HG02840 (cell line): ENCODE measurements around the gene ETV7.

Source experiments
- ATAC-seq: cut with Tn5 transposase; IDR thresholded peaks from one replicate; pipeline ENCODE4 v1.9.1; 2021; ENCODE audit warnings: mild to moderate bottlenecking, moderate library complexity, moderate number of reproducible peaks; ENCODE audit not compliant: unreplicated experiment, low FRiP score

The ETV7 gene

DNA sequence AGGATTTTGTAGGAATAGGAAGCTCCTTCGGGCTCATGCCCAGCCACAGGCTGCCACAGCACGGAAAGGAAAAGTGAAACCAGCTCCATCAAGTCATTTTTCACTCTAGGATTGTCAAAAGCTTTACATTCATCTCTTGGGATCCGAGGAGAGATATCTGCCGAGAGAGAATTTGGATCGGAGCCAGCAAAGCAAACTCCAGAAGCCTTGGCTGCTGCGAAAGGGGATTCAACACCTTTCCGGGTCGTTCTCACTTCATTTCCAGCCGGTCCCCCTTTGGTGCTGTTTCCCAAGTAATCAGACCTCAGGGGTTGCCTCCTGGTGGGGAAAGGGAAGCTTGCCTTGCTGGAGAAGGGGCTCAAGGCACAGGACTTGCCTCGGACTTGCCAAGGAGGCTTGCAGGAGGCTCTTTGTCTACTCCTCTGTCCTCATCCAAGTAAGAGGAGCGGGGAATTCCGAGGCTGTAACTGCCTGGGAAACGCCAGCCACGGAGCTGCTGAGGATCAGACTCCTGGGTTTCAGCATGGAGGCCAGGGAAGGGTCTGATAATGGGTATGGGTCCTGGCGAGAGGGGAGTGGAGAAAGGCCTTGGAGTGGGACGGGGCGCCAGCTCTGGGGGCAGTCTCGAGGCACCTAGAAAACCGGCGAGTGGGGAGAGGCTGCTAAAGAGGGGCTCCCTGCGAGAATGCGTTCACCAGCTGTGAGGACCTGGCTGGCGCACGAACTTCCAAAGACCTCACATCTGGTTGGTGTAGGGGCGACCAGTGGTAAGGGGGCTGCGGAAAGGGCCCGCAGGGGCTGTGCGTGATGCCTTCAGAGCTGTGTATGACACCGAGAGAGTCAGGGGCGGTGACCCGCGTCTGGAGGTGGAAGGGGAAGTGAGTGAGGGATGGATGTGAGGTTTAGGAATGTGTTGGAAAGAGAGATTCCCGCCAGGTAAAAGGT is 702 bp downstream of the ETV7 start:
- ATAC-seq: no peak

DNA sequence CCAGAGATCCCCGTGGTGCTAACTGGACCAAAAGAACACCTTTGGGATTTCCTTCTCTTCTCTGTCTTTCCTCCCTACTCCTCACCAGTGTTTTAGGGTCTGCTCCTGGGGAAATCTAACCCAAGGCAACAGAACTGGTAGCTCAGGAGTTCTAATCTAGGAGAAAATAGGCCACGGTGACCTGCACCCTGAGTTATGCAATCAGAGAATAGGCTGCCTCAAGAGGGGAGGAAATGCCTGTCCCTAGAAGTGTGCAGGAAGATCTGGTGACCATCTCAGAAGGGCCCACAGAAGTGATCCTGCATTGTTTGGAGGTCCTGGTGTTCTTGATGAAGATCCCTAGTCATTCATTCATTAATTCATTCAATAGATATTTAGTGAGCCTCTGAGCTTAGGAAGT is 3.4 kb downstream of the ETV7 start:
- ATAC-seq: no peak

GRCh38 chr6:36383606-36384005 is 3.9 kb downstream of the ETV7 start:
- ATAC-seq: no peak

GRCh38 chr6:36382976-36383375 is 4.5 kb downstream of the ETV7 start:
- no peak for ATAC-seq

- ATAC-seq: no peak
Observed at GRCh38 chr6:36381502-36382389, 5.7 kb downstream of the ETV7 start.

GRCh38 chr6:36380166-36380565 is 7.3 kb downstream of the ETV7 start:
- ATAC-seq: no peak

DNA sequence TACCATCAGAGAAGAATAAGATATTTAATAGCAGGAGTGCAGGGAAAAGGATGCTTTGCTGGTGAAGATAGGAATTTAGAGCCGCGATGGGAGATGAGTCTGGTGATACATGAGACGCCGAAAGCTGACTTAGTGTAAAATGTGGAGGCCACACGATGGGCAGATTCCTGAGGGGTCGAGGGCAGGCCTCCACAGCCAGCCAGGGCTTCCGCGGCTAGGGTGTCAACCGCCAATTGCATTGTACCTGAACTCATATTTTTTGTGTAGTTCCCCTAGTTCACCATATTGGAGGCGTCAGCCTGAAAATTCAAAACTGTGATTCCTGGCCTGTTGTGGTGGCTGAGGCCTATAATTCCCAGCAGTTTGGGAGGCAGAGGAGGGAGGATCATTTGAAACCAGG is 8.5 kb downstream of the ETV7 start:
- no peak for ATAC-seq

DNA sequence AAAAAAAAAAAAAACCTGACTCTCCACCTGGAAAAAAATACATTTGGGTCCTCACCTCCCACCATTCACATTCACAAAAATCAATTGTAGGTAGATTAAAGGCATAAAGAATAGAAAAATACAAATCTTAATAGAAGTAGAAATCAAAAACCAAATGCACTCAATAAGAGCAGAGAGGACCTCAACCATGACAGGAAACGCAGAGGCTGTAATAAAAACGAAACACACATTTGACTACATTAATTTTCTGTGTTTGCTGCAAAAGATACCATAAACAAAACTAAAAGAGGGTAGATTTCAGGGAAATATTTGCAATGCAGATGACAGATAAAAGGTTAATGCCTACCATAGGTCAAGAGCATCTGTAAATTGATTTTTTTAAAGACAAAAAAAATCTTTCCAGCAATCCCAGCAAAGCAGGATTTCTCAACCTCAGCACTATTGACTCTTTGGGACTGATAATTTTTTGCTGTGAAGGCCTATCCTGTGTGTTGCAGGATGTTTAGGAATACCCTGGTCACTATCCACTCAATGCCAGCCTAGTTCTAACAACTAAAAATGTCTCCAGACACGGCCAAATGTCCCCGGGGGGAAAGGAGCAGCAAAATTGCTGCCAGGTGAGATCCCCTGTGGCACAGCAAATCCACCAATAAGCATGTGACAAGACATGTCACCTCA is 9.1 kb downstream of the ETV7 start:
- no peak for ATAC-seq

GRCh38 chr6:36377594-36377993 is 9.9 kb downstream of the ETV7 start:
- ATAC-seq: no peak

- ATAC-seq: no peak
Observed at GRCh38 chr6:36376742-36377141, 10.7 kb downstream of the ETV7 start.

- ATAC-seq: no peak
Observed at GRCh38 chr6:36376183-36376582, 11.3 kb downstream of the ETV7 start.

DNA sequence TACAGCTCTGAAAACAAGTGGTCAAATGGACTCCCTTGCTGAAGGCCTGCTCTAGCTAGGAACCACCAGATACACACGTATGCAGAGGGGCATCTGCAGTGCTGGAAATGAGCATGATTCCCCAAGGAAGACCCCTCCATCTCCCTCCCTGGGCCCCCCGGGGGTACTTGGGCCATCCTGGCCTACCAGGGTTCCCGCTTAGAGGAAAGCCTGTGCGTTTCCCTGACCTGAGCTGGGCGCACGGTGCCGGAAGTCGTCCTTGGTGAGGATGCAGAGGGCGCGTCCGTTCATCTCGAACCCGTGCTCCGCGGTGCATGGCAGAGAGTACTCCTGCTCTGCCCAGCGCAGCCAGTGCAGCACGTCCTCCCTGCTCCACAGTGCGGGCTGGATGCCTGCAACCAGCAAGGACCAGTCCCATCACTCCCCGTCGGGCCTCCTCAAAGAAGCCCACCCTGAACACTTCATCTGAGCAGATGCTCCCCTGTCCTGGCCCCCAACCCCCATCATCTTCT is 11.8 kb downstream of the ETV7 start:
- ATAC-seq: no peak

GRCh38 chr6:36374972-36375371 is 12.5 kb downstream of the ETV7 start:
- no peak for ATAC-seq

DNA sequence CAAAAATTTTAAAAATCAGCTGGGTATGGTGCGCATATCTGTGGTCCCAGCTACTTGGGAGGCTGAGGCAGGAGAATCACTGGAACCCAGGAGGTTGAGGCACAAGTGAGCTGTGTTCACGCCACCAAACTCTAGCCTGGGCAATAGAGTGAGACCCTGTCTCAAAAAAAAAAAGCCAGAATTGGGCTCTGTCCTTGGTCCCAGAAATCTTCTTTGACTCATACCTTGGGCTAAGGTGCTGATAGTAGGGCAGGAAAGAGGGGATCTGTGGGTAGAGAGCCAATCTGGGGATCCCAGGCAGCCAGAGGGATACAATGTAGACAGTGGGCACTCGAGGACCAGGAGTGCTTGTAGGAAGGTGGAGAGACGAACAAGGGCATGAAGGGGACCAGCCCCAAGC is 13.3 kb downstream of the ETV7 start:
- no peak for ATAC-seq

DNA sequence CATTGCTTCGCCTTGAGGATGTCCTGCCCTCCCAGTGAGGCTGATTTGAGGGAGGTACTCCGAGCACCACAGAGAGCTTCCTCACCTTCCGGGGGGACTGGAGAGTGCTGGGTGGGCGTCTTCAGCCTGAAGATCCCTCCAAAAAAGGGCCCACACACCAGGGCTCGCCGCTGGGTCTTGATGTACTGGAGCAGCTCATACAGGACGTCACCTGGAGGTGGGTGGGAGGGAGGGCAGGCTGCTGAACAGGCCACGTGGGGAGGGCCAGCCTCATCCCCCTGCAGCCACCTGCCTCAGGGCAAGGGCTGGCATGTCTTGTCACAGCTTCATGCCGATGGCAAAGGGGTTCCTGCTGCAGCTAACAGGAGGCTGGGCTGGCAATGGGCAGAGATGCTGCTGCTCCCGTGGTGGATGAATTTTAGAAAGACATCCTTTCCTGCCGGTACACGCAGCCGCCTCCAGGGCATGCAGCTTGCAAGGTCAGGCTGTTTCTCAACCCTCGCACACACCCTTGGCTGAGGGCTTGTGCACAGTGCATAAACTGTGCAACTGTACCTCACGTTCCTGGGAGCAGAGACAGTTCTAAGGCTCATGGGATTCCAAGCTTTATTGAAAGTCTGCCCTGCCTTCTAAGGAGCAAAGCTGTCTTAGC is 14.0 kb downstream of the ETV7 start:
- ATAC-seq: no peak

DNA sequence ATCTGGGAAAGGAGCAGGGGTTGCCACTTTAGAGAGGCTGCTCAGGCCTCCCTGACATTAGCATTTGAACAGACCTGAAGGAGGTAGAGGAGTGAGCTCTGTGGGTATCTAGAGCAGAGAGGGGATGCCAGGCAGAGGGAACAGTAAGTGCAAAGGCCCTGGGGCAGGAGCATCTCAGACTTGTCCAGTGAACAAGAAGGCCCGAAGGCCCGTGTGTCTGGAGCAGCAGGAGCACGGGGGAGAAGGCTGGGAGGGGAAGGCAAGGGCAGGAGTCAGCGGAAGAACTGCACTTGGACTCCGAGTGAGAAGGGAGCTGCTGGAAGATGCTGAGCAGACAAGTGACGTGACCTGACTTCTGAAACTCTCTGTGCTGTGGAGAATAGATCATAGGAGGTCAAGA is 15.4 kb downstream of the ETV7 start:
- ATAC-seq: no peak

GRCh38 chr6:36371211-36371610 is 16.3 kb downstream of the ETV7 start:
- ATAC-seq: no peak

DNA sequence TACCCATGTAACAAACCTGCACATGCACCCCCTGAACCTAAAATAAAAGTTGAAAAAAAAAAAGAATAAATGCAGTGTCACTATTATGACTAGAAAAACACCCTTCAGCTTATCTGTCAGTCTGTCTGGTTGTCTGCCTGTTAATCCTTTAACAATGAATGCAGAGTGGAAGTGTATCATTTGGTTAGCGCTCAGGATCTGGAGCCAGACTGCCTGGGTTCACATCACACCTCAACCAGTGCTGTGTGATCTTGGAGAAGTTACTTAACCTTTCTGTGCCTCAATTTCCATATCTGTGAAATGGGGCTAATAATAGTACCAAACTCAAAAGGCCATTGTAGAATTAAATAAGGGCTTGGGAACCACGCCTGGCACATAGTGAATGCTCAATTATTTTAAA is 16.8 kb downstream of the ETV7 start:
- no peak for ATAC-seq

- ATAC-seq: no peak
Observed at GRCh38 chr6:36368921-36369865, 18.3 kb downstream of the ETV7 start.
